GM23338 (cell line): Measurements from ENCODE around the gene HGS. TPM values are rescaled to one million over a fixed set of nuclear protein-coding genes. Genes with fewer than 3 reads are reported as not detected.
A peak's percentile ranks its signal among the peaks of the same experiment; 100 is the strongest.

Experiments used
- ATAC-seq: fragments of 200-7000 bp; cut with Tn5 transposase; 3 replicates; pipeline ENCODE4 v1.9.1; 2020
- DNase-seq: peaks from one replicate; pipeline ENCODE4 v3.0.0-alpha.2; 2015; ENCODE audit warnings: low spot score
- H2AFZ ChIP-seq: fragments of 200-600 bp; sonication (generic); 2 replicates; pipeline ENCODE4 v1.8.0; 2016; ENCODE audit warnings: antibody characterized with exemption, mild to moderate bottlenecking, moderate library complexity
- H3F3A ChIP-seq: fragments of 200-600 bp; sonication (generic); replicated peaks from 2 replicates; pipeline ENCODE4 v1.8.0; 2017; ENCODE audit warnings: antibody characterized with exemption, mixed run types, low read depth
- H3K27ac ChIP-seq: fragments of 200-600 bp; sonication (generic); 2 replicates; pipeline ENCODE4 v1.6.1; 2016; ENCODE audit warnings: low read depth
- H3K27me3 ChIP-seq: fragments of 200-600 bp; sonication (generic); 2 replicates; pipeline ENCODE4 v1.8.0; 2016; ENCODE audit warnings: mild to moderate bottlenecking, mixed run types, moderate library complexity; ENCODE audit not compliant: insufficient read depth
- H3K36me3 ChIP-seq: fragments of 200-600 bp; sonication (generic); 2 replicates; pipeline ENCODE4 v1.8.0; 2016; ENCODE audit warnings: mild to moderate bottlenecking; ENCODE audit not compliant: insufficient read depth
- H3K4me1 ChIP-seq: fragments of 200-600 bp; sonication (generic); 2 replicates; pipeline ENCODE4 v1.8.0; 2016; ENCODE audit warnings: mild to moderate bottlenecking, moderate library complexity; ENCODE audit not compliant: insufficient read depth
- H3K4me2 ChIP-seq: fragments of 200-600 bp; sonication (generic); 2 replicates; pipeline ENCODE4 v1.7.1; 2017; ENCODE audit warnings: mixed run types
- H3K4me3 ChIP-seq: fragments of 200-600 bp; sonication (generic); 2 replicates; pipeline ENCODE4 v1.6.1; 2016; ENCODE audit warnings: mixed run types
- H3K79me2 ChIP-seq: fragments of 200-600 bp; sonication (generic); replicated peaks from 2 replicates; pipeline ENCODE4 v1.8.0; 2017; ENCODE audit warnings: mild to moderate bottlenecking; ENCODE audit not compliant: insufficient read depth
- H3K9me2 ChIP-seq: fragments of 200-600 bp; sonication (generic); 2 replicates; pipeline ENCODE4 v1.8.0; 2017; ENCODE audit not compliant: insufficient read depth
- H4K20me1 ChIP-seq: fragments of 200-600 bp; sonication (generic); replicated peaks from 2 replicates; pipeline ENCODE4 v1.8.0; 2017; ENCODE audit warnings: mild to moderate bottlenecking; ENCODE audit not compliant: insufficient read depth
- H3K27ac Mint-ChIP-seq: 2 replicates; pipeline ENCODE4 v1.8.0; 2020; ENCODE audit warnings: inconsistent platforms, mild to moderate bottlenecking, moderate library complexity, mixed read lengths
- H3K27me3 Mint-ChIP-seq: 3 replicates; pipeline ENCODE4 v1.8.0; 2022; ENCODE audit warnings: low read depth, mild to moderate bottlenecking, moderate library complexity, mixed read lengths, inconsistent platforms; ENCODE audit not compliant: insufficient read depth, poor library complexity
- H3K36me3 Mint-ChIP-seq: 3 replicates; pipeline ENCODE4 v1.8.0; 2021; ENCODE audit warnings: low read depth, mild to moderate bottlenecking, inconsistent platforms, moderate library complexity, mixed read lengths
- H3K4me1 Mint-ChIP-seq: 3 replicates; pipeline ENCODE4 v1.8.0; 2020; ENCODE audit warnings: mild to moderate bottlenecking, inconsistent platforms, mixed read lengths
- H3K4me3 Mint-ChIP-seq: 3 replicates; pipeline ENCODE4 v1.8.0; 2021; ENCODE audit warnings: moderate library complexity, mild to moderate bottlenecking, inconsistent platforms, mixed read lengths
- H3K9me3 Mint-ChIP-seq: 3 replicates; pipeline ENCODE4 v1.8.0; 2020; ENCODE audit warnings: moderate library complexity, mild to moderate bottlenecking, inconsistent platforms, mixed read lengths
- CTCF ChIP-seq, 2 experiments: fragments of 200-600 bp in 1 of 2; sonication (generic) in 1 of 2; conservative IDR thresholded peaks; 2 replicates each; pipeline versions ENCODE4 v1.5.1 to v1.6.1; 2016 to 2017; ENCODE audit warnings: antibody characterized with exemption in 2 of 2, low read depth in 2 of 2, mild to moderate bottlenecking in 2 of 2, moderate library complexity in 1 of 2
- ETS1 ChIP-seq: IDR thresholded peaks from 2 replicates; pipeline ENCODE4 v1.6.1; 2016; ENCODE audit warnings: antibody characterized with exemption
- EZH2 ChIP-seq: fragments of 200-600 bp; sonication (generic); IDR thresholded peaks from one replicate; pipeline ENCODE4 v1.8.0; 2017; ENCODE audit warnings: antibody characterized with exemption, mild to moderate bottlenecking, low read depth; ENCODE audit not compliant: unreplicated experiment
- POLR2AphosphoS5 ChIP-seq: IDR thresholded peaks from 2 replicates; pipeline ENCODE4 v1.6.1; 2016; ENCODE audit warnings: antibody characterized with exemption, low read depth
- REST ChIP-seq: IDR thresholded peaks from one replicate; pipeline ENCODE4 v1.6.1; 2018; ENCODE audit warnings: antibody characterized with exemption; ENCODE audit not compliant: unreplicated experiment
- polyA plus RNA-seq: library from polyadenylated mRNA; unstranded; fragments of >200 nt; fragmentation: Nextera tagmentation; extraction: Ambion mirVana; gene quantifications from 2 replicates; pipeline ENCODE4 v1.2.1, GENCODE V29; 2016
- total RNA-seq: library from RNA; depleted of rRNA; stranded (reverse); fragments of >200 nt; shearing (Covaris generic); gene quantifications from 2 replicates; pipeline ENCODE4 v1.2.3, GENCODE V29; 2014

Gene HGS
- total and polyA plus RNA-seq, 2 experiments from 2014 or later: 59.0 to 90.2 TPM

DNA sequence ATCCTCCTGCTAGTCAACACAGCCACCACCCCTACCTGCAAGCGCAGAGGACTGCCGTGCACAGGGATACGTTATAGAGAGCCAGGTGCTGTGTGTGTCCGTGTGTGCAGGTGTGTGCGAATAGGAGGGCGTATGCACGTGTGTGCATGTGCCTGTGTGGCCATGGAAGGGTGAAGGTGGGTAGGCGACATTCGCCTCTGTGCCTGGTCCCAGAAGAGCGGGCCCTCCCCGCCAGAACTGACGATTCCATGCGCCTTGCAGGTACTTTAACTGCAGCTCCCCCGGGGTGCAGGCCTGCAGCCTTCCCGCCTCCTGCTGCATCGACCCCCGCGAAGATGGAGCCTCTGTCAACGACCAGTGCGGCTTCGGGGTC is 36.2 kb upstream of the HGS start:
- peaks cover 34% of the 10 kb centered on the region for H3K27me3 ChIP-seq
- ATAC-seq: peak; percentile 8
- peak overlapping the region; percentile 84 for H3K4me2 ChIP-seq

More for the DNA sequence above, 36.2 kb upstream of the HGS start:
- peak overlapping the region; percentile 56 for H3K4me3 Mint-ChIP-seq
- H2AFZ ChIP-seq: peak overlapping the region; percentile 90
- peaks cover 13% of the 10 kb centered on the region for H3K4me1 ChIP-seq
- H3K9me2 ChIP-seq: no peaks in the 10 kb centered on the region
- no peaks in the 10 kb centered on the region for H3K36me3 Mint-ChIP-seq
- H3K4me3 ChIP-seq: peak overlapping the region; percentile 58
- no peak overlapping the region for H3K27ac ChIP-seq
- H3K79me2 ChIP-seq: no peaks in the 10 kb centered on the region
- TF ChIP-seq ETS1 (no peak), REST (no peak), CTCF (conservative IDR thresholded peaks at IDR 0.05; ENCODE audit: low read depth in 2 of 2) (no peak), POLR2AphosphoS5 (no peak), EZH2 (peak; percentile 56)
- H3F3A ChIP-seq: peaks cover 13% of the 10 kb centered on the region; the same call in 1 of the 2 replicates
- peaks cover 37% of the 10 kb centered on the region for H3K27me3 Mint-ChIP-seq
- H3K36me3 ChIP-seq: no peaks in the 10 kb centered on the region
- H3K9me3 Mint-ChIP-seq: peaks cover 9% of the 10 kb centered on the region; the same call in 1 of the 3 replicates
- DNase-seq: no peak
- H4K20me1 ChIP-seq: no peaks in the 10 kb centered on the region
- H3K27ac Mint-ChIP-seq: no peak overlapping the region
- H3K4me1 Mint-ChIP-seq: peaks cover 6% of the 10 kb centered on the region
